ENCODE data around the gene AP1S3. TPM values are rescaled to one million over a fixed set of nuclear protein-coding genes. Genes with fewer than 3 reads are reported as not detected.
"Not testable (repeated sequence)": the region's sequence is repeated elsewhere in the genome, so short reads cannot be mapped to it uniquely, and the experiment has no call there.

The AP1S3 gene
- total RNA-seq, 1 donor from 2014 or later: 0.50 TPM

GRCh38 chr2:223814764-223815163, 22.6 kb downstream of the AP1S3 start:
- DNase-seq; intact Hi-C loops (cut with micrococcal nuclease); ATAC-seq: not testable (repeated sequence)

DNA sequence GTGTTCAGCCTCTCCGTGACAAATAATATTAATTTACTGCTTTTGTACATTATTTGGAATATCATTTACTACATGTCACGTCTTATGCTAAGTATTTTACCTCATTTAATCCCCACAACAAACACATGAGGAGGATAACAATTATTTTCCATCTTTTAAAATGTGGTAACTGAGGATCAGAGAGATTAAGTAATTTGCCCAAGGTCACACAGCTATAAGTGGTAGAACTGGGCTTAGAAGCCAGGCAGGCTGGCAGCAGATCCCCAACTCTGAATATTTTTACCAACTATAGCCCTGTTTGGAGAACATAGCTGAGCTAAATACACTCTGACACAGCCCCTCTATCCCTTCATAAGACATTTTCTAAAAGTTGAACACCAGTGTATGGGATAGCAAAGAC, 24.1 kb downstream of the AP1S3 start:
- ATAC-seq (no peak), DNase-seq (no peak)
- intact Hi-C loops (cut with micrococcal nuclease): no loop called here

GRCh38 chr2:223811757-223812156, 25.6 kb downstream of the AP1S3 start:
- no peak for ATAC-seq
- intact Hi-C loops (cut with micrococcal nuclease): no loop called here
- no peak for DNase-seq

GRCh38 chr2:223805008-223805407, 32.4 kb downstream of the AP1S3 start:
- no peak for DNase-seq
- no peak for ATAC-seq
- intact Hi-C loops (cut with micrococcal nuclease): no loop called here

DNA sequence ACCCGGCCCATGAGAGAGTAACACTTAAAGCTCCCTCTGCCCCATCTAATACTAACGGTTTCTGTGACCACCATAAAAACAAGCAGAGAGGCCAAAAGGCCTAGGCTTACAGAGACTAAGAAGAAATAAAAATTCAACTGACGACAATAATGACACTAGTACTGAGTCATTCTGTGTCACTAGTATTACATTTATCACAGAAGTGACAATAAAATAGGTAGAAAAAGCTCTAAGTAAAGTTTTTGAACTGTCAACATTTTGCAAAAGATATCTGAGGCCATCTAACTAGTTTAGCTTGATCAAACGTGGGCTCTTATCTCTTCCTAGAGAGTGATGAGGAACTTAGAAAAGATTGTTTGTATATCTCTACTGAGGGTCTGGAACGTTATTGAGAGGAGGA, 35.6 kb downstream of the AP1S3 start:
- DNase-seq (no peak), ATAC-seq (no peak)
- intact Hi-C loops (cut with micrococcal nuclease): no loop called here

DNA sequence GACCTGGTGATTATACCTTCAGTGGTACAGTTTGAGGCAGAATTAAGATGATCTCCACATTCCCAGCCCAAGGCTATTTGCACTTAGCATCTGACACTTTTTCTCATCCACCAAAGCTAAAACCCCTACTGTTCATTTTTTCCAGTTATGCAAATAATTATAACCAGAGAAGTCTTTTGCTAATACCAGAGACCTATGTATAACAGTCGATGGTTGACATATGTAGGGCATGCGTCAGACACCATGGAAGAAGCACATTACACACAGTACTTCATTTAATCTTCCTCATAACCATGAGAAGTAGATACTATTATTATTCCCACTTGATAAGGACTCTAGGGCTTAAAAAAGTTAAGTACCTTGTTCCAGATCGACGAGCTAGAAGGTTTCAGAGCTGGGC, 36.5 kb downstream of the AP1S3 start:
- intact Hi-C loops (cut with micrococcal nuclease): no loop called here
- no peak for DNase-seq
- ATAC-seq: no peak

DNA sequence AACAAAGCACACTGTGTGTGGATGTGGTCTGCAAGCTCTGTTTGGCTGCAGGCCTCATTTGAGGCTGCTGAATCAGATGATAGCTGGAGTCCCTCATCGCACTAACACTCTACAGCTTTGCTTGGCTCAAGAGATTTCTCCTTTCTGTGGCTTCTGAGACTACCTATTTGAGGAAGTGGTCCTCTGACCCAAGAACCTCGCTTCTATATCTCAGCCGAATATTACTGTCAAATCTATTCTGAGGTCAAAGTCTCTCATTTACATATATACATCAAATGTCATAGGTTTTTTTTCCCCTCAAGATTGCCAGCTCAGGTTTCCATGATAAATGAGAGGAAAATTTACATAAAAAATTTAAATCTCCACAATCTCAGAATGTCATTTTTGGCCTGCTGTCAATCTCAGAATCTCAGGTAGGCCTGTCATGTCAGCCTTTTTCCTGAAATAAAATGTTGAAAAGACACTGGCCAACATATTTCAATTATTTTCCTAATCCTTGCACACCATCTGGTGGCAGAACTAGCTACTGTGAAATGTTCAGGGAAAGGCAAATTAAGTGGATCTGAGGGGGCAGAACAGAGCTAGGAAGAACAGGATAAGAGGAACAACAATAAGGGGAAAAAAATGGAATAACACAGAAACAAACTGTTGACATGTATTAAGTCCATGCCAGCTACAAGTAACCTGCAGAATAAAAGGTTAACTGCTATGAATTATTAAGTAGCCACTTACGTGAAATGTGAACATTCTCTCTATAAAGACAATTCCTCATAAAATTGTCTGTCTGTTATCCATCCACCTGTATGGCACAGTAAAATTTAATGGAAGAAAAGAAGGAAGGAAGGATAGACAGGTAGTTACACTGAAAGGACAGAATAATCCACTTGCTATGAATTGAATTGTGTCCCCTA, 39.3 kb downstream of the AP1S3 start:
- ATAC-seq (peak; percentile 47), DNase-seq (no peak)
- intact Hi-C loops (cut with micrococcal nuclease): loop anchor here (5.0 to 10.0 kb wide), 2 partner anchors 103 to 826 kb away; no protein-coding TSS in a partner anchor

DNA sequence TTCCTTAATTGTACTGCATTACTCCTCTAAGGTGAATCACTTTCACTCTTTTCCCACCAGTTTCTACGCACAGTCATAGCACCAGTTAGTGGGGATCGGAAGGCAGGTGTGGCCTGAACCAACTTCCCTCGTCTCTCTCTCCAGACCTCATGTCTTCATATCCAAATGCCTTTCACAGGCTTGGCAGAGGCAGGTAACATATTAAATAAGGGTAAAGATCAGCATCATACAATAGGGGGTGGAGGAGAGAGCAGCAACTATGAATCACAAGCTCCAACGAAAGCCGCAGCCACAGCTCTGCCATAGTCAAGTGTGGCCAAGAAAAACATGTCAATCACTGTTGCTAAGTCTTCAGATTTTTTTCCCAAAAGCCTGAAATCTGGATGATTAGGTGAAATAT, 40.3 kb downstream of the AP1S3 start:
- DNase-seq: no peak
- intact Hi-C loops (cut with micrococcal nuclease): loop anchor here (5.0 to 10.0 kb wide), 2 partner anchors 102 to 825 kb away; no protein-coding TSS in a partner anchor
- no peak for ATAC-seq

DNA sequence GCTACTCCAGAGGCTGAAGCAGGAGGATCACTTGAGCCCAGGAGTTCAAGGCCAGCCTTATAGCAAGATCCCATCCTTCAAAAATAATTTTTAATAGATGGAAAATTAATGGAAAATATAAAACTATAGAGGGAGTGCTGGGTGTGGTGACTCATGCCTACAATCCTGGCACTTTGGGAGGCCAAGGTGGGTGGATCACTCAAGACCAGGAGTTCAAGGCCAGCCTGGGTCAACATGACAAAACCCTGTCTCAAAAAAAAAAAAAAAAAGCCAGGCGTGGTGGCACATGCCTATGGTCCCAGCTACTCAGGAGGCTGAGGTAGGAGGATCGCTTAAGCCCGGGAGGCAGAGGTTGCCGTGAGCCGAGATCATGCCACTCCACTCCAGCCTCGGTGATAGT, 48.0 kb downstream of the AP1S3 start:
- DNase-seq (no peak), ATAC-seq (no peak)
- intact Hi-C loops (cut with micrococcal nuclease): loop anchor here (10.0 kb wide), 1 partner anchor 425 kb away; no protein-coding TSS in a partner anchor

DNA sequence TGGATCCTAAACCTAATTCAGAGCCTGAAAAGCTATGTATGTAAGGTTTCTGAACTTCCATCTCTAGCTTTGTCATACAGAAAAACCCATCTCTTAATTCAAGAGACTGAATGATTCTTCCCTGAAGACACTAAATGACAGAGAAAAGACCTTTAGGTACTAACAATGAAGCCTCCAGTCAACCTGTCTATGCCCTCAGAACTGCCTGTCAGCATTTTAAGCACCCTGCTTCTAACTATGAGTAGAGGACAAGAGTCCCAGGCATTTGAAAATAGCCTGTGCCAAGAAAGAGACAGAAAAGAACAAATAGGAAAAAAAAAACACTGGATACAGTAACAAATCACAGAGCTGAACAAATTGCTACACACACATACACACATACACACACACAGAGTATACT, 48.6 kb downstream of the AP1S3 start:
- intact Hi-C loops (cut with micrococcal nuclease): loop anchor here (10.0 kb wide), 1 partner anchor 424 kb away; no protein-coding TSS in a partner anchor
- DNase-seq (no peak), ATAC-seq (no peak)

- intact Hi-C loops (cut with micrococcal nuclease): loop anchor here (10.0 kb wide), 1 partner anchor 423 kb away; no protein-coding TSS in a partner anchor
- DNase-seq, ATAC-seq: not testable (repeated sequence)
These were observed 49.3 kb downstream of the AP1S3 start for GRCh38 chr2:223788106-223788505.

- intact Hi-C loops (cut with micrococcal nuclease): loop anchor here (10.0 kb wide), 1 partner anchor 423 kb away; no protein-coding TSS in a partner anchor
- ATAC-seq: no peak
- DNase-seq: no peak
These were observed 50.0 kb downstream of the AP1S3 start for GRCh38 chr2:223787358-223787757.

- DNase-seq (no peak), ATAC-seq (no peak)
- intact Hi-C loops (cut with micrococcal nuclease): loop anchor here (10.0 kb wide), 1 partner anchor 422 kb away; no protein-coding TSS in a partner anchor
These were observed 50.4 kb downstream of the AP1S3 start for GRCh38 chr2:223786943-223787342.

DNA sequence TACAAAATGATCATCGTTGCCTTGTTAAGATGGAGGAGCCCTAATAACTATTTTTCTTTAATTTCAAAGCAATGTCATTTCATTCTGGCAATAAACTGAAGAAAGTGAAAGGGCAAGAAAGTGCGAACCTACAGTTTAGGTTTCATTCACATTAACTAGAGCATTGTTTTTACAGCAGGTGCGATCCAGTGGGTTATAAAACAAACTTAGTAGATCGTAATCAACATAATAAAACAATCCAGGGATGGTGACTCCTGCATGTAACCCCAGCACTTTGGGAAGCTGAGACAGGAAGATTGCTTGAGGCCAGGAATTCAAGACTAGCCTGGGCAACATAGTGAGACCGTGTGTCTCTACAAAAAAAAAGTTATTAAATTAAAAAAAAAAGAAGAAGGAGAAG, 51.1 kb downstream of the AP1S3 start:
- intact Hi-C loops (cut with micrococcal nuclease): loop anchor here (10.0 kb wide), 1 partner anchor 421 kb away; no protein-coding TSS in a partner anchor
- ATAC-seq (no peak), DNase-seq (no peak)

- ATAC-seq: no peak
- intact Hi-C loops (cut with micrococcal nuclease): loop anchor here (10.0 kb wide), 1 partner anchor 419 kb away; no protein-coding TSS in a partner anchor
These were observed 53.1 kb downstream of the AP1S3 start for GRCh38 chr2:223784221-223784772.

GRCh38 chr2:223782629-223783028, 54.8 kb downstream of the AP1S3 start:
- no peak for DNase-seq
- intact Hi-C loops (cut with micrococcal nuclease): loop anchor here (10.0 kb wide), 1 partner anchor 418 kb away; no protein-coding TSS in a partner anchor
- no peak for ATAC-seq

More at GRCh38 chr2:223784221-223784772, 53.1 kb downstream of the AP1S3 start:
- DNase-seq: no peak

DNA sequence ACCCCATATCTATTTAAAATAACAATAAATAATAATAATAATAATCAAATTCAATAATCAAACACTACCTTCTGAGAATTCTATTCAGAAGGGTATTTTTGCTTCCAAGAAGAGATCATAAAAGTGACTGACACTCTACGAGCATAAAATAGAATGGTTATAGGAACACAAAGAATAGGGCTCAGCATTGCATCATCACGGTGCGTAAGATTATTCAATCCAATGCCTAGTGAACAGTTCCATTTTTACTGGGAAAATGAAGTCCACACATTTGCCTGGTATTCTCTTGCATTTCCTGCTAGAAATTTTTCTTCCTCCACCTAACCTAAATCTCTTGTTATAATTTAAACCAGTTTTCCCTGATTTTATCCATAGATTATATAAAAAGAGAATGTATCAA, 55.8 kb downstream of the AP1S3 start:
- intact Hi-C loops (cut with micrococcal nuclease): loop anchor here (10.0 kb wide), 1 partner anchor 417 kb away; no protein-coding TSS in a partner anchor
- DNase-seq (no peak), ATAC-seq (no peak)

- DNase-seq: no peak
- intact Hi-C loops (cut with micrococcal nuclease): loop anchor here (10.0 kb wide), 1 partner anchor 415 kb away; no protein-coding TSS in a partner anchor
- ATAC-seq: no peak
These were observed 57.5 kb downstream of the AP1S3 start for GRCh38 chr2:223779877-223780276.

GRCh38 chr2:223774193-223774592, 63.2 kb downstream of the AP1S3 start:
- ATAC-seq (no peak), DNase-seq (no peak)
- intact Hi-C loops (cut with micrococcal nuclease): no loop called here

GRCh38 chr2:223772363-223772762, 65.0 kb downstream of the AP1S3 start:
- intact Hi-C loops (cut with micrococcal nuclease): no loop called here
- no peak for ATAC-seq
- no peak for DNase-seq

Data from left ventricle myocardium superior (tissue), 1 donor.